ENCODE results near the gene SLC66A2.

Gene SLC66A2

DNA sequence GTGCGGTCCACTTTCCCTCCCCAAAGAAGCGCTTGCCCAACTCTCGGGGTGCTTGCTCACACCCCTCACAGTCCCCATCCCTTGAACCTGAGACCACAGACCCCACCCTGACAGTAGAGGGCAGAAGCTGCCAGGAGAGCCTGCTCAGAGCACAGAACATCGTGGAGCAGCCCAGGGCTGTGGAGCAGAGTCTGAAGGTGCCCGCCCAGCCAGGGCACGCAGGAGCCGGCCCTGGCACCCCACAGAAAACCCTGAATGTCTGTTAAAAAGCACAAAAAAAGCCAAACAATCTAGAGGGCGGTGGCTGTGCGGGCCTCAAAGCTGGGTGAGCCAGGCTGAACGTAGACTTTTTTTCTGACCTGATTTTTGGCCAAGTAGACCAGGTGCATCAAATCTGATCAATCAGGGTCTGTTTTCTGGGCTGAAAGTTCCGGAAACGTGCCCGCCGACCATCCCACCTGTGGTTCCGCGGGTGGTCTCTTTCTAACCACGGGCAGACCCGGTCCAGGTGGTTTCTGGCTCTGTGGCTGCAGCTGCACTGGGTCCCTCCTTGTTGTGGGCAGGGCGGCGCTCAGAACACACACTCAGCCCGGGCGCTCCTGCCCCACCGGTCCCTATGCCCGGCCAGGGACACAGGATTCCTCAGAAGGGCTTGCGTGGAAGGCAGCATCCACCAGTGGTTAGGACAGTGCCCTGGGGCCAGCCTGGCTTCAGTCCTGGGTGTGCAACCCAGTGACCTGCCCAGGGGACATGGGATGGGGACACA, 66.3 kb downstream of the SLC66A2 start:
- TF ChIP-seq ZBTB7A (IDR thresholded peaks at IDR 0.05; ENCODE audit: low read depth) (no peak), RAD21 (IDR thresholded peaks at IDR 0.05; ENCODE audit: low read depth) (peak; percentile 39; the same call in 1 of the 2 replicates)

GRCh38 chr18:79884294-79884962, 67.0 kb downstream of the SLC66A2 start:
- TF ChIP-seq YY1 (IDR thresholded peaks at IDR 0.05; ENCODE audit: low read depth) (no peak), EGR1 (IDR thresholded peaks at IDR 0.05) (no peak), NFIC (IDR thresholded peaks at IDR 0.05) (no peak)

- no peak for TF ChIP-seq TEAD4 (IDR thresholded peaks at IDR 0.05)
- TF ChIP-seq TCF12 (IDR thresholded peaks at IDR 0.05; ENCODE audit: low read depth) = no peak
- no peak for TF ChIP-seq ZBTB7A (IDR thresholded peaks at IDR 0.05; ENCODE audit: low read depth)
- TF ChIP-seq TAF1 (IDR thresholded peaks at IDR 0.05; ENCODE audit: low read depth) = no peak
- no peak for TF ChIP-seq NFIC (IDR thresholded peaks at IDR 0.05)
- TF ChIP-seq YY1 (IDR thresholded peaks at IDR 0.05; ENCODE audit: low read depth) = no peak
- no peak for TF ChIP-seq EP300 (IDR thresholded peaks at IDR 0.05; ENCODE audit: borderline replicate concordance)
- no peak for TF ChIP-seq EGR1 (IDR thresholded peaks at IDR 0.05)
- no peak for TF ChIP-seq CEBPB (IDR thresholded peaks at IDR 0.05)
- TF ChIP-seq, protein P1, sequence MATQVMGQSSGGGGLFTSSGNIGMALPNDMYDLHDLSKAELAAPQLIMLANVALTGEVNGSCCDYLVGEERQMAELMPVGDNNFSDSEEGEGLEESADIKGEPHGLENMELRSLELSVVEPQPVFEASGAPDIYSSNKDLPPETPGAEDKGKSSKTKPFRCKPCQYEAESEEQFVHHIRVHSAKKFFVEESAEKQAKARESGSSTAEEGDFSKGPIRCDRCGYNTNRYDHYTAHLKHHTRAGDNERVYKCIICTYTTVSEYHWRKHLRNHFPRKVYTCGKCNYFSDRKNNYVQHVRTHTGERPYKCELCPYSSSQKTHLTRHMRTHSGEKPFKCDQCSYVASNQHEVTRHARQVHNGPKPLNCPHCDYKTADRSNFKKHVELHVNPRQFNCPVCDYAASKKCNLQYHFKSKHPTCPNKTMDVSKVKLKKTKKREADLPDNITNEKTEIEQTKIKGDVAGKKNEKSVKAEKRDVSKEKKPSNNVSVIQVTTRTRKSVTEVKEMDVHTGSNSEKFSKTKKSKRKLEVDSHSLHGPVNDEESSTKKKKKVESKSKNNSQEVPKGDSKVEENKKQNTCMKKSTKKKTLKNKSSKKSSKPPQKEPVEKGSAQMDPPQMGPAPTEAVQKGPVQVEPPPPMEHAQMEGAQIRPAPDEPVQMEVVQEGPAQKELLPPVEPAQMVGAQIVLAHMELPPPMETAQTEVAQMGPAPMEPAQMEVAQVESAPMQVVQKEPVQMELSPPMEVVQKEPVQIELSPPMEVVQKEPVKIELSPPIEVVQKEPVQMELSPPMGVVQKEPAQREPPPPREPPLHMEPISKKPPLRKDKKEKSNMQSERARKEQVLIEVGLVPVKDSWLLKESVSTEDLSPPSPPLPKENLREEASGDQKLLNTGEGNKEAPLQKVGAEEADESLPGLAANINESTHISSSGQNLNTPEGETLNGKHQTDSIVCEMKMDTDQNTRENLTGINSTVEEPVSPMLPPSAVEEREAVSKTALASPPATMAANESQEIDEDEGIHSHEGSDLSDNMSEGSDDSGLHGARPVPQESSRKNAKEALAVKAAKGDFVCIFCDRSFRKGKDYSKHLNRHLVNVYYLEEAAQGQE (IDR thresholded peaks at IDR 0.05; ENCODE audit: low read depth) = no peak
- no peak for TF ChIP-seq CREB1 (IDR thresholded peaks at IDR 0.05; ENCODE audit: low read depth)
- TF ChIP-seq, protein P2, sequence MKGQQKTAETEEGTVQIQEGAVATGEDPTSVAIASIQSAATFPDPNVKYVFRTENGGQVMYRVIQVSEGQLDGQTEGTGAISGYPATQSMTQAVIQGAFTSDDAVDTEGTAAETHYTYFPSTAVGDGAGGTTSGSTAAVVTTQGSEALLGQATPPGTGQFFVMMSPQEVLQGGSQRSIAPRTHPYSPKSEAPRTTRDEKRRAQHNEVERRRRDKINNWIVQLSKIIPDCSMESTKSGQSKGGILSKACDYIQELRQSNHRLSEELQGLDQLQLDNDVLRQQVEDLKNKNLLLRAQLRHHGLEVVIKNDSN (IDR thresholded peaks at IDR 0.05) = no peak
- no peak for TF ChIP-seq MAX (IDR thresholded peaks at IDR 0.05)
- TF ChIP-seq RAD21 (IDR thresholded peaks at IDR 0.05; ENCODE audit: low read depth) = no peak
- no peak for TF ChIP-seq FOXM1 (IDR thresholded peaks at IDR 0.05; ENCODE audit: borderline replicate concordance, low read depth)
These were observed 67.8 kb downstream of the SLC66A2 start for GRCh38 chr18:79883461-79884293.

DNA sequence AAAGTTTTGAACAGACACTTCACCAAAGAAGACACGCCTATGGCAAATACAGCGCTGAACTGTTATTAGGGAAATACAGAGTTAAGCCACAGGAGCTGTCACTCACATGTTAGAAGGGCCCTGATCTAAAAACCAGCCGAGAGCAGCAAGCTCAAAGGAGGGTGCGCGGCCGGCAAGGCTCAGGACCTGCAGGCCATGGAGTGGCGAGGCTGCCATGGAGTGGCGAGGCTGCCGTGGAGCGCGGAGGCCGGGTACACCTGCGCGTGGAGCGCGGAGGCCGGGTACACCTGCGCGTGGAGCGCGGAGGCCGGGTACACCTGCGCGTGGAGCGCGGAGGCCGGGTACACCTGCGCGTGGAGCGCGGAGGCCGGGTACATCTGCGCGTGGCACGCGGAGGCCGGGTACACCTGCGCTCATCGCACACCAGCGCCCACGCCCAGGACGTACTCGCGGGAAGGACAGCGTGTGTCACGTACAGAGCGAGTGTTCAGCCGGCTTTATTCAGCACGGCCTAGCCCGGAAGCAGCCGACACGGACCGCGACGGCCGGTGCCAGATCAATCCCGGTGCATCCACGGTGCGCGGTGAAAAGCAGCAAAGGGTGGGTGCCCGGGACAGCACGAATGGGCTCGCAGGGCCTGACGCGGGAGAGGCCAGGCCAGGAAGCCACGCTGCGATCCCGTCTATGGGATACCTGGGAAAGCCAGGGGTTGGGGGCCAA, 68.8 kb downstream of the SLC66A2 start:
- TF ChIP-seq NFIC (IDR thresholded peaks at IDR 0.05) (no peak), CEBPB (IDR thresholded peaks at IDR 0.05) (no peak), EP300 (IDR thresholded peaks at IDR 0.05; ENCODE audit: borderline replicate concordance) (no peak), YY1 (IDR thresholded peaks at IDR 0.05; ENCODE audit: low read depth) (no peak), ZBTB7A (IDR thresholded peaks at IDR 0.05; ENCODE audit: low read depth) (no peak), EGR1 (IDR thresholded peaks at IDR 0.05) (no peak), RAD21 (IDR thresholded peaks at IDR 0.05; ENCODE audit: low read depth) (no peak), TAF1 (IDR thresholded peaks at IDR 0.05; ENCODE audit: low read depth) (no peak), MAX (IDR thresholded peaks at IDR 0.05) (no peak), CREB1 (IDR thresholded peaks at IDR 0.05; ENCODE audit: low read depth) (no peak), TEAD4 (IDR thresholded peaks at IDR 0.05) (no peak), FOXM1 (IDR thresholded peaks at IDR 0.05; ENCODE audit: borderline replicate concordance, low read depth) (no peak), TCF12 (IDR thresholded peaks at IDR 0.05; ENCODE audit: low read depth) (no peak)
- TF ChIP-seq, protein P1 (IDR thresholded peaks at IDR 0.05; ENCODE audit: low read depth) = no peak
- TF ChIP-seq, protein P2 (IDR thresholded peaks at IDR 0.05) = no peak

DNA sequence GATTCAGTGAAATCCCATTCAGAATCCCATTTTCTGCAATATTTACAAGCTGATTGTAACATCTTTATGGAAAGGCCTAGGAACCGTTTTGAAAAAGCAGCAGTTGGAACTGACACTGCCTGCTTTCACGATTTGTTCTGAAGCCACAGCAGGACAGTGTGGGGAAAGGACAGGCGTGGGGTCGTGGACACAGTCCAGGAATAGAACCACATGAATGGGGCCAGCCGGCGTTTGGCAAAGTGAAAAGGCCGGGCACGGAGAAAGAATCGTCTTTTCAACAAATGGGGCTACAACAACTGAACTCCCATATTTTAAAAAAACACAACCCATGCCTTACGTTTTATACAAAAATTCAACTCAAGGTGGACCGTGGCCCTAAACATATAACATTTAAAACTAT, 69.8 kb downstream of the SLC66A2 start:
- TF ChIP-seq EP300 (IDR thresholded peaks at IDR 0.05; ENCODE audit: borderline replicate concordance) = no peak
- TF ChIP-seq TAF1 (IDR thresholded peaks at IDR 0.05; ENCODE audit: low read depth) = no peak
- no peak for TF ChIP-seq RAD21 (IDR thresholded peaks at IDR 0.05; ENCODE audit: low read depth)
- TF ChIP-seq ZBTB7A (IDR thresholded peaks at IDR 0.05; ENCODE audit: low read depth) = no peak
- TF ChIP-seq, protein P2 (IDR thresholded peaks at IDR 0.05) = no peak
- no peak for TF ChIP-seq CREB1 (IDR thresholded peaks at IDR 0.05; ENCODE audit: low read depth)
- no peak for TF ChIP-seq FOXM1 (IDR thresholded peaks at IDR 0.05; ENCODE audit: borderline replicate concordance, low read depth)
- TF ChIP-seq, protein P1 (IDR thresholded peaks at IDR 0.05; ENCODE audit: low read depth) = no peak
